GM19324 (cell line): ENCODE results near the gene ENSA.
"Not testable (repeated sequence)": the region's sequence is repeated elsewhere in the genome, so short reads cannot be mapped to it uniquely, and the experiment has no call there.

Experiments
- ATAC-seq: cut with Tn5 transposase; IDR thresholded peaks from one replicate; pipeline ENCODE4 v1.9.1; 2021; ENCODE audit warnings: mild to moderate bottlenecking, moderate library complexity; ENCODE audit not compliant: unreplicated experiment, low FRiP score

The ENSA gene

GRCh38 chr1:150629115-150629928, at the start of gene ENSA:
Gene ENSA (minus strand): TSS chr1:150629612. CDS start chr1:150629470, 142 bp downstream.
- peak; percentile 96 for ATAC-seq

- ATAC-seq, result no peak
Observed at GRCh38 chr1:150678988-150679387, 49.6 kb upstream of the ENSA start.

- no peak for ATAC-seq
Observed at GRCh38 chr1:150674881-150675280, 45.5 kb upstream of the ENSA start.

- ATAC-seq, result no peak
Observed at GRCh38 chr1:150663321-150663720, 33.9 kb upstream of the ENSA start.

GRCh38 chr1:150662811-150663210, 33.4 kb upstream of the ENSA start:
- ATAC-seq, result no peak

GRCh38 chr1:150661156-150661555, 31.7 kb upstream of the ENSA start:
- ATAC-seq, result no peak

GRCh38 chr1:150660584-150660983, 31.2 kb upstream of the ENSA start:
- no peak for ATAC-seq

GRCh38 chr1:150657064-150657463, 27.7 kb upstream of the ENSA start:
- not testable (repeated sequence) for ATAC-seq

- not testable (repeated sequence) for ATAC-seq
Observed at GRCh38 chr1:150654635-150655034, 25.2 kb upstream of the ENSA start.

GRCh38 chr1:150650193-150650592, 20.8 kb upstream of the ENSA start:
- ATAC-seq, result no peak

GRCh38 chr1:150649441-150650075, 20.1 kb upstream of the ENSA start:
- ATAC-seq, result no peak

- no peak for ATAC-seq
Observed at GRCh38 chr1:150642296-150642695, 12.9 kb upstream of the ENSA start.

GRCh38 chr1:150641126-150641815, 11.9 kb upstream of the ENSA start:
- ATAC-seq, result not testable (repeated sequence)

GRCh38 chr1:150638430-150638829, 9.0 kb upstream of the ENSA start:
- not testable (repeated sequence) for ATAC-seq

GRCh38 chr1:150634839-150635622, 5.6 kb upstream of the ENSA start:
- ATAC-seq, result not testable (repeated sequence)

- no peak for ATAC-seq
Observed at GRCh38 chr1:150628766-150629114, 672 bp downstream of the ENSA start.

- no peak for ATAC-seq
Observed at GRCh38 chr1:150627826-150628410, 1.5 kb downstream of the ENSA start.

- ATAC-seq, result no peak
Observed at GRCh38 chr1:150626150-150626549, 3.3 kb downstream of the ENSA start.

- ATAC-seq, result not testable (repeated sequence)
Observed at GRCh38 chr1:150624546-150624945, 4.9 kb downstream of the ENSA start.

- ATAC-seq, result not testable (repeated sequence)
Observed at GRCh38 chr1:150624134-150624533, 5.3 kb downstream of the ENSA start.
